GM18868 (cell line): ENCODE data around the gene DDB1.

Experiments used
- ATAC-seq: cut with Tn5 transposase; IDR thresholded peaks from one replicate; pipeline ENCODE4 v1.9.1; 2021; ENCODE audit warnings: mild to moderate bottlenecking, moderate library complexity; ENCODE audit not compliant: unreplicated experiment

The DDB1 gene

GRCh38 chr11:61357233-61357893 is 24.5 kb upstream of the DDB1 start:
- peak; percentile 60 for ATAC-seq

- no peak for ATAC-seq
These were observed 23.8 kb upstream of the DDB1 start for GRCh38 chr11:61356706-61357105.

GRCh38 chr11:61354208-61354607 is 21.3 kb upstream of the DDB1 start:
- ATAC-seq = no peak

- ATAC-seq = no peak
These were observed 20.5 kb upstream of the DDB1 start for GRCh38 chr11:61353131-61354067.

- ATAC-seq = no peak
These were observed 19.1 kb upstream of the DDB1 start for GRCh38 chr11:61352038-61352437.

GRCh38 chr11:61350803-61351202 is 17.9 kb upstream of the DDB1 start:
- ATAC-seq = no peak

GRCh38 chr11:61350336-61350735 is 17.4 kb upstream of the DDB1 start:
- ATAC-seq = no peak

- no peak for ATAC-seq
These were observed 17.0 kb upstream of the DDB1 start for GRCh38 chr11:61349916-61350315.

- no peak for ATAC-seq
These were observed 16.4 kb upstream of the DDB1 start for GRCh38 chr11:61349189-61349751.

- no peak for ATAC-seq
These were observed 15.1 kb upstream of the DDB1 start for GRCh38 chr11:61347916-61348461.

- ATAC-seq = no peak
These were observed 13.3 kb upstream of the DDB1 start for GRCh38 chr11:61345954-61346843.

GRCh38 chr11:61345170-61345610 is 12.3 kb upstream of the DDB1 start:
- no peak for ATAC-seq

- ATAC-seq = no peak
These were observed 11.2 kb upstream of the DDB1 start for GRCh38 chr11:61343792-61344745.

GRCh38 chr11:61342207-61342803 is 9.4 kb upstream of the DDB1 start:
- ATAC-seq = no peak

- no peak for ATAC-seq
These were observed 8.8 kb upstream of the DDB1 start for GRCh38 chr11:61341706-61342105.

- no peak for ATAC-seq
These were observed 8.1 kb upstream of the DDB1 start for GRCh38 chr11:61340979-61341378.

- no peak for ATAC-seq
These were observed 6.6 kb upstream of the DDB1 start for GRCh38 chr11:61339490-61339878.

GRCh38 chr11:61338783-61339489 is 6.0 kb upstream of the DDB1 start:
- no peak for ATAC-seq
